HFFc6 (cell line): ENCODE results near the gene COL23A1. TPM values are rescaled to one million over a fixed set of nuclear protein-coding genes. Genes with fewer than 3 reads are reported as not detected.

Experiments used
- DNase-seq: peaks from one replicate; pipeline ENCODE4 v3.0.0-alpha.2; 2018
- H3K27ac Mint-ChIP-seq: 2 replicates; pipeline ENCODE4 v1.8.0; 2020; ENCODE audit warnings: mild to moderate bottlenecking, mixed read lengths
- H3K27me3 Mint-ChIP-seq: 2 replicates; pipeline ENCODE4 v1.8.0; 2021; ENCODE audit warnings: mild to moderate bottlenecking, moderate library complexity, mixed read lengths; ENCODE audit not compliant: insufficient read depth
- H3K36me3 Mint-ChIP-seq: 2 replicates; pipeline ENCODE4 v1.8.0; 2021; ENCODE audit warnings: low read depth, mixed read lengths
- H3K4me1 Mint-ChIP-seq: 2 replicates; pipeline ENCODE4 v1.8.0; 2020; ENCODE audit warnings: low read depth, mixed read lengths
- H3K4me3 Mint-ChIP-seq: 2 replicates; pipeline ENCODE4 v1.8.0; 2020; ENCODE audit warnings: mild to moderate bottlenecking, moderate library complexity, mixed read lengths
- H3K9me3 Mint-ChIP-seq: 2 replicates; pipeline ENCODE4 v1.8.0; 2020; ENCODE audit warnings: mild to moderate bottlenecking, mixed read lengths
- total RNA-seq, 6 experiments: library from RNA; stranded (reverse); fragmentation: NEBNext Ultra II Directional; extraction: Animal tissue kit (Norgen Biotek cat#: 25700); gene quantifications; 2 replicates in 1 of 6; 3 replicates in 5 of 6; pipeline ENCODE4 v1.2.3, GENCODE V29; 2021
- TF ChIP-seq, protein P1 (sequence below): fragments of 200-600 bp; sonication (generic); IDR thresholded peaks from 2 replicates; pipeline ENCODE4 v1.5.0; 2021; ENCODE audit warnings: antibody characterized with exemption, mild to moderate bottlenecking

Gene COL23A1
- total RNA-seq, 6 experiments from 2014 or later, result not detected

DNA sequence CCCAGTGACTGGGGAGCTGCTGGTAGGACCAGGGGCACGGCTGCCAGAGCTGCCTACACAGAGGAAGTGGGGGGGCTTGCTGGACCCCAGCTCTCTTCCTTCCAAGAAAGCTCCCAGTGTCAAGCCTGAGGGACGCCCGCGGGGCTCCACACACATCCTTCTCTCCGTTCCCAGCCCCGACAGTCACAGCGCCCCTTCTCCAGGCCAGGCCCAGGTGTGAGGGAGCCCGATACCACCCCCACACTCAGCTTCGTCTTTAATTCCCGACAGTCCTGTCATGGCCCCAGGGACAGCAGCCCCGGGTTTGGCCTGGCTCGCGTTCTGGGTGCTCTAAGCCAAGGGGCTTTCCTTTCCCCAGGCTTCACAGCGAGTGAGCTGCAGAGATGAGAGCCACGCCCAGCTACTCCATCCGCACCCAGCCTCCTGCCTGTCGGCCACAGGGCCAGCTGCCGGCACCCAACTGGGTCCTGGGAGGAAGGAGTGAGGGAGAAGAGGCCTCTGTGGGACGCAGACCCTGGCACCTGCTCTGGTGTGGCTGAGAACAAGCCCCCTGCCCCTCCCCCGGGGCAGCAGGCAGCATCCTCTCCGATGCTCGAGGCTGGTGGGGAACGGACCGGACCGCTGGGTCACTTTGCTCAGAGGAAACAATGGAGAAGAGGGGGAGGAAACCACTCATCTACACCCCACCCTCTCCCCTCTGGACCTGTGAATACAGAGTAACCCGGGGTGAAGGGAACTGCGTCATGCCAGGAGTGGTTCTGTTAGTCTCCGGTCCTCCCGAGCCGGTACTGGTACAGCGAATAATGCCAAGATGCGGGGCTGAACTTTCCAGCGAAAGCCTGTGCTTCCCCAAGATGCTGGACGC lies 303.7 kb downstream of the COL23A1 start:
- Mint-ChIP-seq H3K27me3 (peaks cover 28% of the 10 kb centered on the region), H3K9me3 (peaks cover 17% of the 10 kb centered on the region), H3K4me1 (no peaks in the 10 kb centered on the region), H3K27ac (no peak overlapping the region), H3K4me3 (no peak overlapping the region), H3K36me3 (peaks cover 11% of the 10 kb centered on the region)
- TF ChIP-seq, protein P1, sequence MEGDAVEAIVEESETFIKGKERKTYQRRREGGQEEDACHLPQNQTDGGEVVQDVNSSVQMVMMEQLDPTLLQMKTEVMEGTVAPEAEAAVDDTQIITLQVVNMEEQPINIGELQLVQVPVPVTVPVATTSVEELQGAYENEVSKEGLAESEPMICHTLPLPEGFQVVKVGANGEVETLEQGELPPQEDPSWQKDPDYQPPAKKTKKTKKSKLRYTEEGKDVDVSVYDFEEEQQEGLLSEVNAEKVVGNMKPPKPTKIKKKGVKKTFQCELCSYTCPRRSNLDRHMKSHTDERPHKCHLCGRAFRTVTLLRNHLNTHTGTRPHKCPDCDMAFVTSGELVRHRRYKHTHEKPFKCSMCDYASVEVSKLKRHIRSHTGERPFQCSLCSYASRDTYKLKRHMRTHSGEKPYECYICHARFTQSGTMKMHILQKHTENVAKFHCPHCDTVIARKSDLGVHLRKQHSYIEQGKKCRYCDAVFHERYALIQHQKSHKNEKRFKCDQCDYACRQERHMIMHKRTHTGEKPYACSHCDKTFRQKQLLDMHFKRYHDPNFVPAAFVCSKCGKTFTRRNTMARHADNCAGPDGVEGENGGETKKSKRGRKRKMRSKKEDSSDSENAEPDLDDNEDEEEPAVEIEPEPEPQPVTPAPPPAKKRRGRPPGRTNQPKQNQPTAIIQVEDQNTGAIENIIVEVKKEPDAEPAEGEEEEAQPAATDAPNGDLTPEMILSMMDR, result no peak
- no peak for DNase-seq

DNA sequence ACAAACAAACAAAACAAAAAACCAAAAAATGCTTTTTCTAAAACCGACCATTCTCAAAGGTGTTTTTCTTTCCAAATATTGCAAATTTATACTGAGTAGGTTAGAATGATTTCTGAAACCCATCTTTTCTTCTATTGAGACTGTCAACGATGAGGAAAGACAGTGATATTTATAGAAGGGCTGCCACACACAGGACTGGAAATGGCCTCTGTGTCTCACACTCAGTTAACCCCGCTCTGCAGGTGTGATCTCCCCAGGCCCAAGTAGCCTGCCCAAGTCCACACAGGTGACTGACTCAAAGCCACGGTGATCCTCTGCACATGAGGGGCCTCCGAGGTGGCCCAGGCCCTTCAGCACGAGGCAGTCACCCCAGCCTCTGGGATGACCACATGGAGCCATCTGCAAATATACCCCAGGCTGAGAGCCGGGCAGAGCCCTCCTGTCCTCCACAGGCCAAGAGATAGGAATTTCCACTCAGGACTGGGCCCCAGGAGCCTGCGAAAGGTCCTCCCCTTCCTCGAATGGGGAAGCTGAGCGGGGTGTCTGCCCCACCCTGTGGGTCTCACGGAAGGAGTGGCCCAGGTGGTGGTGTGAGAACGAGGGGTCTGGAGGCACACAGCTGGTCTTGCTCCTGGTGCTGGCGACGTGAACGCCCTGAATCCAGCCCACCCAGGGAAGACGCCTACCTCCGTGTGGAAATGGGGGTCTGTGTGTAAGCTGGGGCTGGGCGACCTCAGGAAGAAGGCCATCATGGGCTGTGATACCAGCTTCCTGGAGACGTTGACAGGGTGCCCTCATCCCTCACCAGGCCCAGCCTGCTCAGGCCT lies 304.6 kb downstream of the COL23A1 start:
- TF ChIP-seq, protein P1, result no peak
- H3K9me3 Mint-ChIP-seq, result peaks cover 17% of the 10 kb centered on the region
- H3K36me3 Mint-ChIP-seq, result peaks cover 11% of the 10 kb centered on the region
- no peak overlapping the region for H3K4me3 Mint-ChIP-seq
- H3K4me1 Mint-ChIP-seq, result no peaks in the 10 kb centered on the region
- H3K27ac Mint-ChIP-seq, result no peak overlapping the region
- peaks cover 23% of the 10 kb centered on the region for H3K27me3 Mint-ChIP-seq
- no peak for DNase-seq

DNA sequence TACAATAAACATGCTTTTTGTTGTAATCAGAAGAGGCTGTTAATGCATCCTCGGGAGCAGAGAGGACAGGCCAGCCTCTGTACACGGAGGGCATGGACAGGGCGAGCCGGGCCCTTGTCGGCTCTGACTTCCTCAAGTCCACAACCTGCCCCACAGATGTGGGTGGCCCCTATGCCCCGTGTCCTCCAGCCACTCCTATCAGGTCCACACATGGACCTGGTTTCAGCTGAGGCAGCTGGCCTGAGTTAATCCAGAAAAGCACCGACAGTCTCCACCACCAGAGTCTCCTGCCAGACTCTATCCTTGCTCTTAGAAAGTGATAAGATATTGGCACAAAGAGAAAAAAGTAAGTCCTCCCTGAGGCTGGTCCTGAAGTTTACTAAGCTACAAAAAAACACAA lies 305.2 kb downstream of the COL23A1 start:
- H3K27ac Mint-ChIP-seq, result no peak overlapping the region
- peaks cover 21% of the 10 kb centered on the region for H3K27me3 Mint-ChIP-seq

DNA sequence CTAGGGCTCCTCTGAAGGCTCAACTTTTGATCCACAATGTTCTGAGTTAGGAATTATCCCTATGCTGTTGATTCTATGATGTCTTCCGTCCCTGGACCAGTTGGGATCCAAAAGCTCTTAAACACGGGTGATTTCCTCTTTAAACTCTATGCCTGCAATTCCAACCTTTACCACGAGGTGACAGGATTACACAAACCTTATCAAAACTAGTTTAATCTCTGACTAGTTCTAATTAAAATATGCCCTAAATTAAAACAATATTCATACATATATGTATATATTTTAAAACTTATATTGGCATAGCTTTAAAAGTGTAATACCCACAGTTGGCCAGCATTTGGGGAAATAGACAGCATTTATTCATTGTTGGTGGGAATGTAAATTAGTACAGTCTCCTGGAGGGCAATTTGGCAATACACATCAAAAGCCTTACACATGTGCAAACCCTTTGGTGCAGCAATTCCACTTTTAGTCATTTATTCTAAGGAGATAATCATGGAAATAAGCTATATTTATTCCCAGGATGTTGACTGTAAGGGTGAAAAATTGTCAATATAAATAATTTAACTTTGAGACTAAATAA lies 306.0 kb downstream of the COL23A1 start:
- peaks cover 23% of the 10 kb centered on the region for H3K27me3 Mint-ChIP-seq
- H3K36me3 Mint-ChIP-seq, result peaks cover 11% of the 10 kb centered on the region
- DNase-seq, result no peak
- H3K4me1 Mint-ChIP-seq, result peaks cover 7% of the 10 kb centered on the region; the same call in 1 of the 2 replicates
- H3K9me3 Mint-ChIP-seq, result peaks cover 13% of the 10 kb centered on the region
- no peak overlapping the region for H3K4me3 Mint-ChIP-seq
- H3K27ac Mint-ChIP-seq, result no peak overlapping the region
- TF ChIP-seq, protein P1, result peak; percentile 82

More for the DNA sequence above, 305.2 kb downstream of the COL23A1 start:
- peaks cover 15% of the 10 kb centered on the region for H3K9me3 Mint-ChIP-seq
- peaks cover 11% of the 10 kb centered on the region for H3K36me3 Mint-ChIP-seq
- H3K4me1 Mint-ChIP-seq, result peaks cover 3% of the 10 kb centered on the region; the same call in 1 of the 2 replicates
- DNase-seq, result no peak
- no peak overlapping the region for H3K4me3 Mint-ChIP-seq
- TF ChIP-seq, protein P1, result no peak

DNA sequence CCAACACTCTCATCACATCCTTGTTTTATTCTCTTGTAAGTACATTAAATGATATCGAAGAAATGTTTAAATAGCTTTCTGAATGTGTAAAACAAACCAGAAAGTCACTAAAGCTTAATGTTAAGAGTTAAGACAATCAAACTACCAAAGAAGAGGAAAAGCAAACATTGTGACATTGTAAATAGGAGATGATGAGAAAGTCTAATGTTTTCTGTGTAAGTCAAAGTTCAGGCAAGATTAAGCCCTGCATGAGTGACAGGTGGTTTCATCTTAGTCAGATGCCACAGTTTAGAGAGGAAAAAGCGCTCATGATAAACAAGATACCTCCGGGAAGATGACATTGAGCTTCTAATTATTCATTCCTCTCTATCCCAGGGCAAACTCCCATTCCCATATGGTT lies 306.7 kb downstream of the COL23A1 start:
- TF ChIP-seq, protein P1, result no peak
- peaks cover 21% of the 10 kb centered on the region for H3K27me3 Mint-ChIP-seq
- H3K4me3 Mint-ChIP-seq, result no peak overlapping the region
- H3K27ac Mint-ChIP-seq, result no peak overlapping the region
- no peak for DNase-seq
- H3K36me3 Mint-ChIP-seq, result peaks cover 11% of the 10 kb centered on the region
- H3K9me3 Mint-ChIP-seq, result peaks cover 13% of the 10 kb centered on the region
- peaks cover 7% of the 10 kb centered on the region; the same call in 1 of the 2 replicates for H3K4me1 Mint-ChIP-seq
